Measurements from ENCODE around the gene LAPTM4A. TPM values are rescaled to one million over a fixed set of nuclear protein-coding genes. Genes with fewer than 3 reads are reported as not detected.
A peak's percentile ranks its signal among the peaks of the same experiment; 100 is the strongest.

LAPTM4A gene
- total RNA-seq, 1 donor from 2014 or later: 74.4 TPM

DNA sequence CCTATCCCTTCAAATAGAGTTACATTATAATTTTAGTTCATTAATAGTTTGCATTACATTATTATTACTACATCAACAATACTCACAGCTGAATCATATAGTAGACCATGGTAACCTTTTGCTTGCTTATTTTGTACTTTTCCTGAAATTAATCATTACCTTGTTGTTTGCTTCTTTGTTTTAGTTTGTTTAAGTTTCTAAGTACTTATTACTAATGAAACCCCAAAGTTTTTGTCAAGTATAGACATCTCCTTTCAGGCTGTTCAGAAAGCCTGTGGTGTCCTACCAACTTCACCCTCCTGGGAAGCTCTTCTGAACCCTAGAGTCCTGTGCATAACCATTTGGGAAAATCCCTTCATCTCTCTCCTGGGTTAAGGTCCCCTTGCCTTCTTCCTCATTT lies 43.5 kb upstream of the LAPTM4A start:
- no peaks in the 10 kb centered on the region for H3K36me3 Mint-ChIP-seq (ENCODE audit: low read depth)
- H3K27ac Mint-ChIP-seq (ENCODE audit: unreplicated experiment): no peak overlapping the region
- no peak for DNase-seq (ENCODE audit: low read depth, low spot score)
- no peaks in the 10 kb centered on the region for H3K9me3 Mint-ChIP-seq
- no peak overlapping the region for H3K4me3 Mint-ChIP-seq
- H3K27me3 Mint-ChIP-seq (ENCODE audit: low read depth): peaks cover 16% of the 10 kb centered on the region
- H3K4me1 Mint-ChIP-seq: peaks cover 20% of the 10 kb centered on the region
- TF ChIP-seq, protein P1, sequence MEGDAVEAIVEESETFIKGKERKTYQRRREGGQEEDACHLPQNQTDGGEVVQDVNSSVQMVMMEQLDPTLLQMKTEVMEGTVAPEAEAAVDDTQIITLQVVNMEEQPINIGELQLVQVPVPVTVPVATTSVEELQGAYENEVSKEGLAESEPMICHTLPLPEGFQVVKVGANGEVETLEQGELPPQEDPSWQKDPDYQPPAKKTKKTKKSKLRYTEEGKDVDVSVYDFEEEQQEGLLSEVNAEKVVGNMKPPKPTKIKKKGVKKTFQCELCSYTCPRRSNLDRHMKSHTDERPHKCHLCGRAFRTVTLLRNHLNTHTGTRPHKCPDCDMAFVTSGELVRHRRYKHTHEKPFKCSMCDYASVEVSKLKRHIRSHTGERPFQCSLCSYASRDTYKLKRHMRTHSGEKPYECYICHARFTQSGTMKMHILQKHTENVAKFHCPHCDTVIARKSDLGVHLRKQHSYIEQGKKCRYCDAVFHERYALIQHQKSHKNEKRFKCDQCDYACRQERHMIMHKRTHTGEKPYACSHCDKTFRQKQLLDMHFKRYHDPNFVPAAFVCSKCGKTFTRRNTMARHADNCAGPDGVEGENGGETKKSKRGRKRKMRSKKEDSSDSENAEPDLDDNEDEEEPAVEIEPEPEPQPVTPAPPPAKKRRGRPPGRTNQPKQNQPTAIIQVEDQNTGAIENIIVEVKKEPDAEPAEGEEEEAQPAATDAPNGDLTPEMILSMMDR (conservative IDR thresholded peaks at IDR 0.05): no peak

DNA sequence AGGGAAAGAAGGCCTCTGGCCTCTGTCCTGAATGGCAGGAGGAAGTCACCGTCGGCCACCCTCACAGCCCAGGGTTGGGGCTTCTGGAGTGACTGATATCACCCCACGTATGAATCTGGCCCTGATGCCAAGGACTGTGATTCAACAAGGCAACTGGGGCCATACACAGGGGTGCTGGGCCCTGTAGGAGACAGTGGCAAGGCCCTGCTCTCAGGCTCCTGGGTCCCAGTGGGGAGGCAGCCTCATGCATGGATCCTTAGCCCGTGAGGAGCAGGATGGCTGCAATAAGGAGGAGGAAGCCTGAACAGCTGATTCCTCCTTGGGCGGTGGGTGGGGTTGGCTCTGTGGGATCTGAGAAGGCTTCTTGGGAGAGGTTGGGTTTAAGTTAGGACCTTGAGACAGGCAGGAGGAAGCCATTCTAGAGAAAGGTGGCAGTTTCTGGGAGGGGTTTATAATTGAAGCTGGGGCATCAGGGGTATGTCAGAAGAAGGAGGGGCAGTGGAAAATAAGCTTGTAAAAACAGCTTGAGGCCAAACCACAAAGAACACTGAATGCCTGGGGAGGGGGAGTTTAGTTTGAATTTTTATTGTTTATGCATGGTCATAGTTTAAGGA lies 42.8 kb upstream of the LAPTM4A start:
- Mint-ChIP-seq H3K27ac (ENCODE audit: unreplicated experiment) (no peak overlapping the region), H3K4me1 (peaks cover 20% of the 10 kb centered on the region), H3K36me3 (ENCODE audit: low read depth) (no peaks in the 10 kb centered on the region), H3K4me3 (no peak overlapping the region), H3K9me3 (no peaks in the 10 kb centered on the region), H3K27me3 (ENCODE audit: low read depth) (peaks cover 16% of the 10 kb centered on the region)
- DNase-seq (ENCODE audit: low read depth, low spot score): no peak
- TF ChIP-seq, protein P1 (conservative IDR thresholded peaks at IDR 0.05): no peak

DNA sequence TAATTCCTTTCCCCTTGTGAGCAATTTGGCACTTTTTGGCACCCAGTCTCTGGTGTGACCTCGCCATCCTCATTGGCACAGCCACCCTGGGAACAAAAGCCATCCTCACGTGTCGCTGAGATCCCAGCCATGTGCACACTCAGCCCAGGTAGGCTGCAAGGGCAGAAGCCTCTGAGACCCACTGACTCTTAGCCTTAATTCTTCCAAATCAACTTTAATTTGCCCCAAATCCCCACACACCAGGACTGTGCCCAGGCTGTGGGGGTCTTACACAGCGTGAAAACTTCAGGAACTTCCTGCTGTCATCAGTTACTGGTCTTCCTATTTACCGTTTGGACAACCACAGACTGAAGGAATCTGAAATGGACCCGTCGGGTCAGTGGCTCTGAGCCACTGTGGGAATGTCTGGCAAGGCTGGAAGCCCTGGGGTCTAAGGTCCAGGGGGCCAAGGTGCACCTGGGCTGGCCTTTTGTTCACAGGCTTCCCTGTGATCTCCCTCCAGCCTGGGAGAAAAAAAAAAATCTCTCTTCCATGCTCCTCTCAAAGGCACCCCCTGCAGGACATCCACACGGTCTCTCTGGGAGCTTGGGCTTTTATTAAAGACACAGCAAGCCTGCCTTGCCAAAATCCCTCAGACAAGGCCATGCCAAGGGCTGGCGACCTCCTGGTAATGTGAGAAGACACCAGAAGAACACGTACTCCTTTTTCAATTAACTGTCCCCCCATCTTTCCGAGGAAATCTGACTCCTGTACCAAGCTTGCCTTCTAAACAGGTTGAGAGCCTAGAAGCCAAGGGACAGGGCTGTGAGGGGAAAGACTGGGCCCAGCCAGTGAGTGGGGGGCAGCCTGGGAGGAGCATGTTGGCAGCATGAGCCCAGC lies 42.1 kb upstream of the LAPTM4A start:
- TF ChIP-seq, protein P1 (conservative IDR thresholded peaks at IDR 0.05): peak; percentile 62
- Mint-ChIP-seq H3K4me1 (peaks cover 20% of the 10 kb centered on the region), H3K27me3 (ENCODE audit: low read depth) (peaks cover 16% of the 10 kb centered on the region), H3K4me3 (no peak overlapping the region), H3K9me3 (no peaks in the 10 kb centered on the region), H3K36me3 (ENCODE audit: low read depth) (no peaks in the 10 kb centered on the region), H3K27ac (ENCODE audit: unreplicated experiment) (peak overlapping the region; percentile 92)
- DNase-seq (ENCODE audit: low read depth, low spot score): peak; percentile 34

DNA sequence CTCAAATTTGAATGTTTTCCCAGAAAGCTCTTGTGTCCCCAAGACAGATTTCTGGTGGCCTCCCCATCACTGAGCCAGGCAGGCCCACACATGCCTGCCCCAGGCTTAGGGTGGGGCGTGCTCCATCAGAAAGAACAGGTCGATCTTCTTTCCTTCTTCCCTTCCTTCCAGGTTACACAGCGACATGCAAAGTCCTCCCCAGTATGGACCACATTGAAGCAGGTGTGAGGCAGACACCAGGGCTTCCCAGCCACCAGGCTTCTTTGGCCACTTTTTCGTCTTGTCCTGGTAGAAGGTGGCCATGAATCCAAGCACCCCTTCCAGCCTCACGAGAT lies 41.4 kb upstream of the LAPTM4A start:
- DNase-seq (ENCODE audit: low read depth, low spot score): no peak
- H3K27ac Mint-ChIP-seq (ENCODE audit: unreplicated experiment): no peak overlapping the region
- peaks cover 16% of the 10 kb centered on the region for H3K27me3 Mint-ChIP-seq (ENCODE audit: low read depth)
- TF ChIP-seq, protein P1 (conservative IDR thresholded peaks at IDR 0.05): no peak
- H3K4me1 Mint-ChIP-seq: peaks cover 14% of the 10 kb centered on the region
- H3K36me3 Mint-ChIP-seq (ENCODE audit: low read depth): no peaks in the 10 kb centered on the region
- no peaks in the 10 kb centered on the region for H3K9me3 Mint-ChIP-seq
- no peak overlapping the region for H3K4me3 Mint-ChIP-seq

DNA sequence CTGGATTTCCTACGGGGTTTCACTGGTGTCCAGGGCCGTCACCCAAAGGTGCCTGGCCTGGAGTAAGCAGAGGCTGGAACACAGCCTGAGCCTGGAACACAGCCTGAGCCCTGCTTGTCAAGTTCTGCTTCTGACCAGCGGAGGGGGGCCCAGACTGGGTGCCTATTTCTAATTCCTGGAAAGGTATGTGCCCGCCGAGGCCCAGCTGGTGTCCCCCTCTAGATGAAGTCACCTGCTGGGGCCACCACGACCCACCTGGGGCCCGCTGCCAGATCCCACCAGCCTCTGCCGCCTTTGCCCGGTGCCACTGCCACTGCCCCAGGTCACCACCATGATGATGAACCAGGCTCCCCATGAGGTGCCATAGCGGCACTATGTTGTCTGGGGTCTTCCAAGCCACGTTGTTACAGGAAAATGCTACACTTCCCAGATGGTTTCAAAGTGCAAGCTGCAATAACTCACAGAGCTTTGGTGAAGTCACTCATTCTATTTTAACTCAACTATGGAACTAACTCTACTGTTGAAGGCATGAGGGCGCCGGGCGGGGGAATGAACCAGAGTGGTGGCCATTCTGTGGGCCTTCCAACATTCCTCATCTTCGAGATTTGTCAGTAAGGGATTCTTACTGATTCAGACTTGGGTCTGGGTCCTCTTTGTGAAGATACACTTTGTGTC lies 40.9 kb upstream of the LAPTM4A start:
- DNase-seq (ENCODE audit: low read depth, low spot score): no peak
- H3K9me3 Mint-ChIP-seq: no peaks in the 10 kb centered on the region
- TF ChIP-seq, protein P1 (conservative IDR thresholded peaks at IDR 0.05): no peak
- H3K4me3 Mint-ChIP-seq: no peak overlapping the region
- peaks cover 13% of the 10 kb centered on the region for H3K4me1 Mint-ChIP-seq
- H3K36me3 Mint-ChIP-seq (ENCODE audit: low read depth): no peaks in the 10 kb centered on the region
- H3K27me3 Mint-ChIP-seq (ENCODE audit: low read depth): peaks cover 16% of the 10 kb centered on the region
- H3K27ac Mint-ChIP-seq (ENCODE audit: unreplicated experiment): no peak overlapping the region

Measured in neural crest cell (in vitro differentiated cells).